Measurements from ENCODE around the gene ACTN4.

ACTN4 gene

GRCh38 chr19:38695832-38696728 is 48.6 kb downstream of the ACTN4 start:
- DNase-seq (ENCODE audit: low read depth): no peak

GRCh38 chr19:38696729-38697055 is 49.2 kb downstream of the ACTN4 start:
- DNase-seq (ENCODE audit: low read depth): no peak

GRCh38 chr19:38697197-38697596 is 49.7 kb downstream of the ACTN4 start:
- DNase-seq (ENCODE audit: low read depth): no peak

GRCh38 chr19:38697641-38698071 is 50.2 kb downstream of the ACTN4 start:
- no peak for DNase-seq (ENCODE audit: low read depth)

GRCh38 chr19:38698225-38699026 is 51.0 kb downstream of the ACTN4 start:
- no peak for DNase-seq (ENCODE audit: low read depth)

GRCh38 chr19:38699027-38699346 is 51.5 kb downstream of the ACTN4 start:
- DNase-seq (ENCODE audit: low read depth): no peak

- no peak for DNase-seq (ENCODE audit: low read depth)
These were observed 52.3 kb downstream of the ACTN4 start for GRCh38 chr19:38699647-38700349.

GRCh38 chr19:38700350-38700901 is 53.0 kb downstream of the ACTN4 start:
- no peak for DNase-seq (ENCODE audit: low read depth)

GRCh38 chr19:38700902-38701454 is 53.5 kb downstream of the ACTN4 start:
- no peak for DNase-seq (ENCODE audit: low read depth)

GRCh38 chr19:38701455-38702063 is 54.1 kb downstream of the ACTN4 start:
- no peak for DNase-seq (ENCODE audit: low read depth)

- no peak for DNase-seq (ENCODE audit: low read depth)
These were observed 54.8 kb downstream of the ACTN4 start for GRCh38 chr19:38702278-38702677.

- no peak for DNase-seq (ENCODE audit: low read depth)
These were observed 56.1 kb downstream of the ACTN4 start for GRCh38 chr19:38703509-38703908.

GRCh38 chr19:38704488-38705026 is 57.1 kb downstream of the ACTN4 start:
- no peak for DNase-seq (ENCODE audit: low read depth)

- no peak for DNase-seq (ENCODE audit: low read depth)
These were observed 58.0 kb downstream of the ACTN4 start for GRCh38 chr19:38705197-38706019.

GRCh38 chr19:38706792-38707511 is 59.5 kb downstream of the ACTN4 start:
- DNase-seq (ENCODE audit: low read depth): no peak

GRCh38 chr19:38707512-38708114 is 60.2 kb downstream of the ACTN4 start:
- DNase-seq (ENCODE audit: low read depth): peak; percentile 51

- DNase-seq (ENCODE audit: low read depth): no peak
These were observed 61.1 kb downstream of the ACTN4 start for GRCh38 chr19:38708413-38709024.

GRCh38 chr19:38709119-38709518 is 61.7 kb downstream of the ACTN4 start:
- DNase-seq (ENCODE audit: low read depth): no peak
